GM12864 (cell line): Measurements from ENCODE around the gene CEP112.
"Not testable (repeated sequence)": the region's sequence is repeated elsewhere in the genome, so short reads cannot be mapped to it uniquely, and the experiment has no call there.

Experiments used
- DNase-seq: peaks from one replicate; pipeline ENCODE4 v3.0.0-alpha.2; 2011; ENCODE audit warnings: low read depth
- H3K4me3 ChIP-seq: 2 replicates; pipeline ENCODE4 v1.5.1; 2011; ENCODE audit warnings: mild to moderate bottlenecking, low read depth, low read length, control low read depth
- CTCF ChIP-seq: IDR thresholded peaks from 2 replicates; pipeline ENCODE4 v1.5.1; 2011; ENCODE audit warnings: low read depth, mild to moderate bottlenecking, moderate library complexity, low read length, control low read depth, inconsistent platforms; ENCODE audit errors: missing control alignments

CEP112 gene

DNA sequence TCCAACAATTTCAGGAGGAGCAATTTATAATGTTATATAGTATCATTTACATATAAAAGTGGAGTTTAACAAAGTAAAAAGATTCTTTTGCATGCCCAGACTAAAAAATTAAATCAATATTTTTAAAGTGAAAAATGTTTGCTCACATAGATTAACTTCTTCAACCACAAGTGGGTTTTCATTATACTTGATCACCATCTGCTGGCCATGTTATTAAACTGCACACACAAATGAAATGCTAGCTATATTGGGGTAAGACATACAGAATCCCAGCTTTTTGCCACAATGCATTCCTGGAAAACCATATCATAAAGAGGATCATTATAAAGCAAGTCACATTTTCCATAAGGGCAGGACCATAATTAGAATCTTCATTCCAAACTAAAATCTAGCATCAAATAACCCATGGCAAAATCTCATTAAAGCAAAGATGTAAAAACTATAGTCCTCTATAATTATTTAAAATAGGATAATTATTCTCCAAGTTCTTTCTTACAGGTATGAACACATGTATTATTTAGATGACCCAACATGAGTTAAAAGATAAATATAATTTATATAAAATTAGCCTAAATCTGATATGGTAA lies 26.3 kb downstream of the CEP112 start:
- DNase-seq, result peak; percentile 8
- no peak overlapping the region for H3K4me3 ChIP-seq
- peak; percentile 47 for TF ChIP-seq CTCF

- H3K4me3 ChIP-seq, DNase-seq: not testable (repeated sequence)
Measured at GRCh38 chr17:66155055-66155454, 36.9 kb downstream of the CEP112 start.

GRCh38 chr17:66152756-66153155 lies 39.2 kb downstream of the CEP112 start:
- H3K4me3 ChIP-seq, result no peak overlapping the region
- DNase-seq, result no peak
- TF ChIP-seq CTCF, result no peak

DNA sequence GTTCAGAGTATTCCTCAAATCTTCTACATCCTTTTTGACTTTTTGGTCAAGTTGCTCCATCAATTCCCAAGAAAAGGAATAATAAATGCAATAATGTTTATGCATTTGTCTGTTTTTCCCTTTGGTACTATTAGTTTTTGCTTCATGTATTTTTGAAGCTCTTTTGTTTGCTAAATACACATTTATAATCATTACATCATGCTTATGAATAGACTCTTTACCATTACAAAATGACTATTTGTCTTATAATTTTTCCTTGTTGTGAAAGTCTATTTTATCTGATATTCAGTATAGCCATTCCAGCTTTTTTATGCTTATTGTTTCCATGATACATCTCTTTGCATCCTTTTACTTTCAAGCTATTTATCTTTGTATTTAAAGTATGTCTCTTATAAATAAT lies 41.2 kb downstream of the CEP112 start:
- DNase-seq, result no peak
- H3K4me3 ChIP-seq, result no peak overlapping the region
- TF ChIP-seq CTCF, result no peak

DNA sequence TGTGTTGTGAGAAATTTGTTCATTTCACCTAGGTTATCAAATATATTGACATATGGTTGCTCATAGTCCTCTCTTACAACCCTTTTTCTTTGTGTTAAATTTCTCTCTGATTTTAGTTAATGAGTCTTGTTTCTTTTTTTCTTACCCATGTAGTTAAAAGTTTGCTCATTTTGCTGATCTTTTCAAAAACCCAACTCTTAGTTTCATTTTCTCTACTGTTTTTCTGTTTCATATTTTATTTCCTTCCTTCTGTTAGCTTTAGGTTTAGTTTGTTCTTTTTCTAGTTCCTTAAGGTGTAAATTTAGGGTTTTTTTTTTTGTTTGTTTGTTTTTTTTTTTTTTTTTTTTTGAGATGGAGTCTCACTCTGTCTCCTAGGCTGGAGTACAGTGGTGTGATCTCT lies 42.4 kb downstream of the CEP112 start:
- TF ChIP-seq CTCF, result no peak
- no peak for DNase-seq
- H3K4me3 ChIP-seq, result no peak overlapping the region

DNA sequence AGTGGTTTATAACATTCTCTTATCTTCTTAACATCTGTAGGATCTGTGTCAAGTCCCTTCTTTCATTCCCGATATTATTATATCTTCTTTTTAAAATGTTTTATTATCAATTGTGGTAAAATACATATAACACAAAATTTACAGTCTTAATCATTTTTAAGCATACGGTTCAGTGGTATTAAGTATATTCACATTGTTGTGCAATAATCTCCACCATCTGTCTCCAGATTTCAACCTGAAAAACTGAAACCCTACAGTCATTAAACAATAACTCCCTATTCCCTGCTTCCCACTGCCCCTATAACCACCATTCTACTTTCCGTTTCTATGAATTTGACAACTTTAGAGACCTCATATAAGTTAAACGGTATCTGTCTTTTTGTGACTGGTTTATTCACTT lies 45.5 kb downstream of the CEP112 start:
- no peak overlapping the region for H3K4me3 ChIP-seq
- TF ChIP-seq CTCF, result no peak
- DNase-seq, result no peak

DNA sequence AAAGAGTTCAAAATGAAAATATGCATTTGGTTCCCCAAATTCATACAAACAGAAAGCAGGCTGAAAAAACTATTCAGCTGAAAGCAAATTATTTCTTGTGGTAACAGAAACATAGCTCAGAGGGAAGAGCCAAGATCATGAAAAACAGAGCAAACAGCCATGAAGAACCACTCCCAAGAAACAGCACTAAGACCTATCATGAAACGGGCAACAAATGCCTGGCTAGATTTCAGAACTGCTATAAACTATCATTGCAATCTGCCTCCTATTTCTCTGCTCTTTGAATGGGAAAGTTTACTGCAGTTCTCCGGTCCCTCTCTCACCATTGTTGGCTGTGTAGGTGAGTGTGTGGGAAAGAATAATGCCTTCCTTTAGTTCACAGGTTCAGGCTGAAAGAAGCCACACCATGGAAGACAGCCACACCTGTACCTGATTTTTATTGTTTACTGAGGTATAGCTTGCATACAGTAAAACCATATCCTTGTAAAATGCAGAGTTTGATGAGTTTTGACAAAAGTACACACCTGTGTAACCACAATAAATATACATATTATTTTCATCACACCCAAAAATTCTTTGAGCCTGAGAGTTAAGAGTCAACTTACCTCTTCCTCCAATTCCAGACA lies 48.2 kb downstream of the CEP112 start:
- no peak for DNase-seq
- H3K4me3 ChIP-seq, result no peak overlapping the region
- no peak for TF ChIP-seq CTCF
